ENCODE measurements around the gene RNF224. TPM values are rescaled to one million over a fixed set of nuclear protein-coding genes. Genes with fewer than 3 reads are reported as not detected.

Gene RNF224
- not detected for total RNA-seq

DNA sequence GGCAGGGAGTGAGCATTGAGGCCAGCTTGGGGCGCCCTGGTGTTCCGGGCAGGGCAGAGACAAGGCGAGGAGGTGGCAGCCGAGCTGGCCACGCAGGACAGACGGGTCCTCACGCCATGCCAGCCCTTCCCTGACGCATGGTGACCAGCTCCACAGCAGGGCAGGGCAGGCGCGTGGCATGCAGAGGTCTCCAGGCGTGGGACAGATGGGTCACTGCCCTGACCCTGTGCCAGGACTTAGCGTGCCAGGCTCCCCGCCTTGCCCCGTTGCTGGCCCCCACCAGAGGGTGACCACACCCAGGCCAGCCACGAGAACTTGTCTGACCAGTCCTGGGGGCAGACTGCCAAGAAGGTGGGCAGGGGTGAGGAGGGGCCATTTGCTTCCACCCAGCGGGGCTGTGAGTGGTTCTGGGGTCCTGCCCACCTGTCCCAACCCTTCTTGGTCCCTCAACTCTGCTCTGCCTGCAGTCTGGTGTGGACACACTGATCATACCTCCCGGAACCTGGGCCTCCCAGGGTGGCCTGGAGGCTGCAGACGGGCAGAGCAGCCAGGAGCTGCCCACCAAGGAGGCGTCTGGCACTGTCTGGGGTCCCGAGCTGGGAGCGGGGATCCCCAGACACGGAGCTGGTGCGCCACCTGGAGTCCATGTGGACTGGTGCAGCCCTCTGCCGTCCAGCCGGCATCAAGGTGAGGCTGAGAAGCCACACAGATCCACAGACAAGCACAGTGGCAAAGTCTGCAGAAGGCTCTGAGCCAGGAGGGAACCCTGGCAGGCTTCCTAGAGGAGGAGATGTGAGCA is at the start of gene RNF224:
RNF224 (plus strand) TSS at position 449 of the 799 bp plus-strand sequence. CDS start 834 bp downstream, outside the sequence.
- peak; percentile 47 for DNase-seq

- DNase-seq, result no peak
Measured at GRCh38 chr9:137178201-137178938, 48.9 kb upstream of the RNF224 start.

DNA sequence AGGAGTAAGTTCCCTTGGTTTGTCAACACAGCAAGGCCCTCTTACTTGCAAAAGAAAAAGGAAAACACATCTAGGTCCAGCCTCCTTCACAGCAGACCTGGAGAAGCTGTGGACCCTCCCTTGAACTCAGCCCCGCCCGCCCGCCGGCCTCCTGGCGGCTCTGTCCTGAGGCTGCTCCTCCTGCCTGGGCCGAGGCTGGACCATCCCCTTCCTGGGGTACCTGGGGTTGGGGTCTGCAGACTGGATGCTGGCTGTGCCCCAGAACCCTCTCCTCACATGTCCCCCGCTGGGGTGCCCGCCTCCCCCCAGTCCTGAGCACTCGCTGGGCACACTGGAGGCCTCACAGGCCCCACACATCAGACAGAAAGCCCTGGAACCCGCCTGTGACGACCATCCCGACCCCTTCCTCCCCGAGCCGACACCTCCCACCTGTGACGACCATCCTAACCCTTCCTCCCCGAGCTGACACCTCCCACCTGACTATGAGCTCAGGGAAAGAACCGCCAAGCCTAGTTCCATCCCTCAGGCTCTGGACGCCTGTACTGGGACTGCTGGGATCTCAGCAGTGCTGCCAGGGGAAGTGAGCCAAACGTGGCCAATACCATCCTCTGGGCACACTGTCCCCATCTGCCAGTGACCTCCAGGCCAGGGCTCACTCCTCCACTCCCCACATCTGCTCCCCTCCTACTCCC is 48.2 kb upstream of the RNF224 start:
- DNase-seq, result no peak

- no peak for DNase-seq
Measured at GRCh38 chr9:137179761-137180160, 47.5 kb upstream of the RNF224 start.

DNA sequence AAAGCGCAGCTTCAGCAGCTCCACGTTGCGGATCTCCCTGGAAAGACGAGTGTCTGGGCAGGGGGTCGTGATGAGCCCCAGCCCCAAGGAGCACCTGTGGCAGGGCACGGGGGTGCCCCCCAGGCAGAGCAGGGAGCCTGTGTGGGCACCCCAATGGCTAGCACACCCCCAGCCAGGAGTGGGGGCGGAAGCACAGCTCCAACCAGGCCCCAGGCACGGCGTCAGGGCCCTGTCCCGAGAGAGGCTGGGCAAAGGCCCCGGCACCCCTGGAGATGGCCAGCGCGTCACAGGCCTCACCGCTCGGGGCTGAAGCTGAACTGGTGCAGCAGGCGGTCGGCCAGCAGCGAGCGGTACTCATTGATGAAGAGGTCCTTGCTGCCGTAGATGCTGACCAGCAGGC is 46.8 kb upstream of the RNF224 start:
- no peak for DNase-seq

GRCh38 chr9:137181680-137182079 is 45.6 kb upstream of the RNF224 start:
- DNase-seq, result no peak

DNA sequence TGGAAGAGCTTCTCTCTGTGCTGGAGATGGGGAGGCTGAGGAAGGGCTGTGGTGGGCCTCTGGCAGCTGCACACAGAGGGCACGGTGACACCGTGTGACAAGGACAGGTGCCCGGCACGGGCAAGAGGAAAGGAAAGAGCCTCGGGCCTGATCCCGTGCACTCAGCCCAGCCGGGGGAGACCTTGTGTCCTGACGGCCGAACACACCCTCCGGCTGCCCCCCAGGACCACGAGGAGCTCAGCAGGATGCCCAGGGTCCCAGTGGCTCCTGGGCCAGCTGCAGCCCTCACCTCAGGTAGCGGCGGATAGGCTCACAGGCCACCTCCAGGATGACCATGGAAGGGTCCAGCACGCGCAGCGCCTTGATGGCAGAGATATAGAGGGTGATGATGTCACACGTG is 44.5 kb upstream of the RNF224 start:
- DNase-seq, result no peak

DNA sequence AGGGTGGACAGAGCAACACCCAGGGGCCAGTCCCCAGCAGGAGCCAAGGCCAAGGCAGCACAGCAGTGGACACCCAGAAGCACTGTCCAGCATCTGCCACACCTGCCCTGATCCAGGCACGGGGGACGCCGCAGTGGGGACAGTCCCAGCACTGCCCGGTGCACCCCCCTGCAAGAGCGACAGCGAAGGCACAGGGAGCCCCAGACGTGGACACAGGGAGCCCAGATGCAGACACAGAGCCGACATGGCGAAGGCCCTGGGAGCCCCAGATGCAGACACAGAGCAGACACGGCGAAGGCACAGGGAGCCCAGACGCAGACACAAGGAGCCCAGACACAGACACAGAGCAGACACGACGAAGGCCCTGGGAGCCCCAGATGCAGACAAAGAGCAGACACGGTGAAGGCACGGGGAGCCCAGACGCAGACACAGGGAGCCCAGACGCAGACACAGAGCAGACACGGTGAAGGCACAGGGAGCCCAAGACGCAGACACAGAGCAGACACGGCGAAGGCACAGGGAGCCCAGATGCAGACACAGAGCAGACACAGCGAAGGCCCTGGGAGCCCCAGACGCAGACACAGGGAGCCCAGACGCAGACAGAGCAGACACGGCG is 43.2 kb upstream of the RNF224 start:
- no peak for DNase-seq

- no peak for DNase-seq
Measured at GRCh38 chr9:137184881-137185660, 42.2 kb upstream of the RNF224 start.

DNA sequence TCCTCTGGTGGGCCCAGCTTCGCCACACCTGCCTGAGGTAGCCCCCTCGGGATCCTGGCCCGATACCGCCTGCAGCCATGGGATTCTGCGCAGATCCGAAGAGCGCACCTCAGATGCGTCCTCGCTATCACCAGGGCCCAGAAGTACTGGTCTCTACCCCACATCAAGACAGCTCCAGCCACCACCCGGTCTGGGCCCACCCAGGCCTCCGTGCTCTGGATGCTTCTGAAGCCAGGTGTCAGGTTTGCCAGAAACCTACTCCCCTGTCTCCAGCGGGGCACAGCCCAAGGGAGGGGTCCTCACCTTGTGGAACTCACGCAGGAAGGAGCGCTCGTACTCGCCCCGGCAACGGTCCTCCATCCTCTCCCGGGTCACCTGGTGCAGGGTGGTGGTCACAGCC is 41.4 kb upstream of the RNF224 start:
- no peak for DNase-seq

DNA sequence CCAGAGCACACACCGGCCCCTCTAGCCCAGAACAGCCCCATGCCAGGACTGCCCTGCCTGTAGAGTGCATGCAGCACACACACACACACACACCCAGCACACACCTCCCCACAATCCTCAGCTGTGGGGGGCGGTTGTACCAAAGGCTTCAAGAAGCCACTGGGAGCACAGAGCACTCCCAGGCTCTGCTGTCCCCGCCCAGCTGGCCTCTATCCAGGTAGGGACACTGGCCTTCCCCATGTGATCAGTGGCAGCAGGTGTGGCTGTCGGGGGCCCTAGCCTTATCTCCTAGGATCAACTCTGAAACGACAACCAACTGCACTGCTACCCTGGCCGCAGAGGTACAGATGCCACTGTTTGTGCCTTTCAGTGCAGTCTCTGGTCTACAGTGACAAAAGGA is 40.9 kb upstream of the RNF224 start:
- no peak for DNase-seq

DNA sequence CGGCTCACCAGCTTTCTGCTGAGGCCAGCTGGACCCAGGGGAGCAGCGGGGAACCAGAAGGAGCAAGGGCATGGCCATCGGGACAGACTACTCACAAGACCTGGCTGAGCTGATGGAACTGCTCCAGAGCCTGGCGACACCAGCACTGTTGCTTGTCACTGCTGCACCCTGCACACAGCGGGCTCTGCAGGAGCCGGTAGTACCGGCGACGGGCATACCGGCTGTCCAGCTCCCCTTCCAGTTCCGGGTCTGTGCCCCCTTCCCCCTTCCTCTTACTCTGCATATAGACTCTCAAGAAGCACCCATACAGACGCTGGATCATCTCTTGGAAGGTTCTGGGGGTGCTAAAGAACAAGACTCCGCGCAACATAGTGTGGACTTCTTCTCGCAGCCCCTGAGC is 39.9 kb upstream of the RNF224 start:
- DNase-seq, result no peak

DNA sequence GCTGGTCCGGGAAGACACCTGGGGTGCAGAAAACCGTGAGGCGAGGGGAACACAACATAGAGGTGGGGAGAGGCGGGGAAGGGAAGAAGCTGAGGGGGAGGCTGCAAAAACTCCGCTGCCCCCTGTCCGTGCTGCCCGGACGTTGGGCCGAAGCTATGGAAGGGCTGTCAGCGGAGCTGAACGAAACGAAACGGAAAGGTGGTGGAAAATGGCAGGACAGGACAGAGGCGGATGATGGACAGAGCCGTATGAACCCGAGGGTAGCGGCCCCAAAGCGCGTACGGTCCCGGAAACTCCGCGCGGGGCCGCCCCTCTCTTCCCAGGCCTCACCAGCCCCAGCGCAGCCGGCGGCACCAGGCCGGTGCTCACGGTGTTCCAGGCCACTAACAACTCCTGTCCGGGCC is 39.2 kb upstream of the RNF224 start:
- no peak for DNase-seq

DNA sequence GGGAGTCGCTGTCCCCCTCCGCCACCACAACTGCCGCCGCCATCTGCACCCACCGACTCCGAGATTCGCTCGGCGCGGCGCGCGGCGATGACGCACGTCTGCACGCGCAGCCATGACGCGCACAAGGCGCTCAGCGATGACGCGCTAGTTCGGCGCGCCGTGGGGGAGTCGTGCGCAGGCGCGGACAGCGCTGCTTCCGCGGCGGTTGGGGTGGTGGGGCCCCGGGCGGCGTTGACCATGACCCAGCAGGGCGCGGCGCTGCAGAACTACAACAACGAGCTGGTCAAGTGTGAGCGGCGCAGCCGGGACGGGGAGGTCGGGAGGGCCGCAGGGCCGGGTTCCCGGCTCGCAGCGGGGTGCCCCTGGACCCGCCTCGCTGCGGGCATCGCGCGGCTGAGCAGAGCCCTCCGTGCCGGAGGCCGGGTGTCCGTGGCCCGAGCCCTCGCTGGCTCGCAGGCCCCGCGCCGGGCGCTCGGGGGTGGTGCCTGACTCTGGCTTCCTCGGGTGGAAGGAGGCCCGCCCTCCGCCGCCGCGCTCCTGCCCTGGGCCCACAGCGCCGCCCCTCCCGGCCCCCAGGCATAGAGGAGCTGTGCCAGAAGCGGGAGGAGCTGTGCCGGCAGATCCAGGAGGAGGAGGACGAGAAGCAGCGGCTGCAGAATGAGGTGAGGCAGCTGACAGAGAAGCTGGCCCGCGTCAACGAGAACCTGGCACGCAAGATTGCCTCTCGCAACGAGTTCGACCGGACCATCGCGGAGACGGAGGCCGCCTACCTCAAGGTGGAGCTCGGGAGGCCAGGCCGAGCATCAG is 38.6 kb upstream of the RNF224 start, which contains the start of the genes ANAPC2 and SSNA1:
ANAPC2 (minus strand) TSS at position 71 of the 807 bp plus-strand sequence; CDS start at position 43, 28 bp downstream.
SSNA1 (plus strand) TSS at position 187 of the 807 bp plus-strand sequence; CDS start at position 238, 51 bp downstream.
- DNase-seq, result peak; percentile 88

- DNase-seq, result no peak
Measured at GRCh38 chr9:137189297-137190295, 37.7 kb upstream of the RNF224 start.

GRCh38 chr9:137190315-137190856 is 36.9 kb upstream of the RNF224 start:
- no peak for DNase-seq

- DNase-seq, result no peak
Measured at GRCh38 chr9:137191245-137191644, 36.1 kb upstream of the RNF224 start.

GRCh38 chr9:137191691-137192447 is 35.4 kb upstream of the RNF224 start:
- no peak for DNase-seq

Data from skin of body (tissue), 2 donors.